IMR-90 (cell line): ENCODE measurements around the gene CEP78. TPM values are rescaled to one million over a fixed set of nuclear protein-coding genes. Genes with fewer than 3 reads are reported as not detected.

Experiments used
- ATAC-seq: fragments of 200-7000 bp; cut with Tn5 transposase; 2 replicates; pipeline ENCODE4 v1.9.1; 2020; ENCODE audit warnings: low read depth, mild to moderate bottlenecking, moderate library complexity
- BruUV-seq: library from RNA; stranded (reverse); fragments of 400-500 nt; replicated peaks from 2 replicates; lab custom pipeline; 2021; lab: Mats Ljungman, UMichigan
- CTCF ChIA-PET: fragments of 300-600 bp; formaldehyde crosslinking; extraction: SDS; loops from one replicate; lab custom pipeline; 2021; ENCODE audit warnings: antibody characterized with exemption; lab: Yijun Ruan, JAX
- POLR2A ChIA-PET: fragments of 300-600 bp; sonication (Branson Sonifier 250); formaldehyde crosslinking; loops from one replicate; lab custom pipeline; 2022; ENCODE audit warnings: antibody characterized with exemption; ENCODE audit not compliant: unreplicated experiment; lab: Charles Lee
- DNase-seq: peaks from one replicate; pipeline ENCODE4 v3.0.0; 2013
- H2AFZ ChIP-seq: replicated peaks from 2 replicates; pipeline ENCODE3; 2013; ENCODE audit warnings: low read length, mild to moderate bottlenecking; ENCODE audit not compliant: poor library complexity
- H2AK5ac ChIP-seq: 2 replicates; pipeline ENCODE4 v1.6.1; 2013; ENCODE audit warnings: low read depth, low read length, inconsistent platforms
- H2AK9ac ChIP-seq: replicated peaks from 2 replicates; pipeline ENCODE3; 2013; ENCODE audit warnings: mild to moderate bottlenecking, low read depth, low read length, moderate library complexity; ENCODE audit not compliant: poor library complexity
- H2BK120ac ChIP-seq: 2 replicates; pipeline ENCODE4 v1.6.1; 2013; ENCODE audit warnings: low read depth, low read length, inconsistent platforms
- H2BK15ac ChIP-seq: 3 replicates; pipeline ENCODE4 v1.6.1; 2013; ENCODE audit warnings: low read depth, low read length, inconsistent platforms
- H2BK20ac ChIP-seq: 2 replicates; pipeline ENCODE4 v1.6.1; 2013; ENCODE audit warnings: low read depth, mild to moderate bottlenecking, inconsistent platforms, low read length, moderate library complexity
- H2BK5ac ChIP-seq: 2 replicates; pipeline ENCODE4 v1.6.1; 2013; ENCODE audit warnings: mild to moderate bottlenecking, low read depth, low read length, inconsistent platforms; ENCODE audit not compliant: poor library complexity, severe bottlenecking
- H3K14ac ChIP-seq: replicated peaks from 2 replicates; pipeline ENCODE4 v1.6.1; 2013; ENCODE audit warnings: low read depth, low read length, inconsistent platforms
- H3K18ac ChIP-seq: 2 replicates; pipeline ENCODE4 v1.6.1; 2013; ENCODE audit warnings: low read depth, low read length, control low read depth
- H3K23ac ChIP-seq: 2 replicates; pipeline ENCODE4 v1.6.1; 2013; ENCODE audit warnings: low read depth, low read length, inconsistent platforms
- H3K27ac ChIP-seq: 2 replicates; pipeline ENCODE4 v1.5.1; 2013; ENCODE audit warnings: mild to moderate bottlenecking, control low read depth, low read length; ENCODE audit not compliant: insufficient read depth
- H3K27me3 ChIP-seq: 2 replicates; pipeline ENCODE4 v1.6.1; 2013; ENCODE audit warnings: low read length; ENCODE audit not compliant: control insufficient read depth, insufficient read depth
- H3K36me3 ChIP-seq: 2 replicates; pipeline ENCODE4 v1.6.1; 2013; ENCODE audit warnings: low read length, mixed read lengths; ENCODE audit not compliant: control insufficient read depth, insufficient read depth
- H3K4ac ChIP-seq: 2 replicates; pipeline ENCODE4 v1.6.1; 2013; ENCODE audit warnings: low read depth, low read length, inconsistent platforms
- H3K4me1 ChIP-seq: 2 replicates; pipeline ENCODE4 v1.6.1; 2013; ENCODE audit warnings: low read length, mixed read lengths; ENCODE audit not compliant: control insufficient read depth, insufficient read depth
- H3K4me2 ChIP-seq: 2 replicates; pipeline ENCODE4 v1.6.1; 2013; ENCODE audit warnings: low read depth, mild to moderate bottlenecking, control low read depth, low read length, moderate library complexity
- H3K4me3 ChIP-seq: 2 replicates; pipeline ENCODE4 v1.5.1; 2013; ENCODE audit warnings: low read depth, mild to moderate bottlenecking, control low read depth, low read length, moderate library complexity; ENCODE audit not compliant: insufficient read depth
- H3K56ac ChIP-seq: 2 replicates; pipeline ENCODE4 v1.6.1; 2013; ENCODE audit warnings: low read length, inconsistent platforms; ENCODE audit not compliant: insufficient read depth; ENCODE audit errors: extremely low read depth
- H3K79me1 ChIP-seq, 2 experiments: 2 replicates each; pipeline ENCODE4 v1.6.1; 2013; ENCODE audit warnings: low read length in 2 of 2, inconsistent platforms in 1 of 2, low read depth in 1 of 2
- H3K9ac ChIP-seq: 2 replicates; pipeline ENCODE4 v1.6.1; 2013; ENCODE audit warnings: low read depth, low read length, control low read depth
- H3K9me1 ChIP-seq: 2 replicates; pipeline ENCODE4 v1.6.1; 2013; ENCODE audit warnings: low read length, inconsistent platforms; ENCODE audit not compliant: insufficient read depth
- H3K9me3 ChIP-seq: 2 replicates; pipeline ENCODE4 v1.6.1; 2013; ENCODE audit warnings: low read length; ENCODE audit not compliant: control insufficient read depth, insufficient read depth
- H4K20me1 ChIP-seq: 2 replicates; pipeline ENCODE4 v1.6.1; 2013; ENCODE audit warnings: low read length, inconsistent platforms; ENCODE audit not compliant: insufficient read depth
- H4K5ac ChIP-seq: 2 replicates; pipeline ENCODE4 v1.6.1; 2013; ENCODE audit warnings: mild to moderate bottlenecking, low read depth, low read length, control low read depth
- H4K8ac ChIP-seq, 2 experiments: 2 replicates each; pipeline ENCODE4 v1.6.1; 2013; ENCODE audit warnings: low read depth in 2 of 2, low read length in 2 of 2, control low read depth in 1 of 2, inconsistent platforms in 1 of 2
- H4K91ac ChIP-seq: 2 replicates; pipeline ENCODE4 v1.6.1; 2013; ENCODE audit warnings: low read depth, low read length, inconsistent platforms; ENCODE audit not compliant: insufficient read depth
- BHLHE40 ChIP-seq: fragments of 150-350 bp; IDR thresholded peaks from 2 replicates; pipeline ENCODE4 v1.6.1; 2016; ENCODE audit warnings: mild to moderate bottlenecking, low read depth, low read length
- CEBPB ChIP-seq: IDR thresholded peaks from 2 replicates; pipeline ENCODE4 v1.6.1; 2012; ENCODE audit warnings: low read depth, low read length, improper control_type of control experiment
- CHD1 ChIP-seq: IDR thresholded peaks from 2 replicates; pipeline ENCODE4 v1.6.1; 2012; ENCODE audit warnings: low read depth, low read length, improper control_type of control experiment
- FOS ChIP-seq: fragments of 150-350 bp; IDR thresholded peaks from 2 replicates; pipeline ENCODE4 v1.6.1; 2016; ENCODE audit warnings: low read depth, low read length
- MAFK ChIP-seq: IDR thresholded peaks from 2 replicates; pipeline ENCODE4 v1.6.1; 2012; ENCODE audit warnings: low read depth, low read length, improper control_type of control experiment
- MAZ ChIP-seq: IDR thresholded peaks from 2 replicates; pipeline ENCODE4 v1.6.1; 2012; ENCODE audit warnings: low read depth, mild to moderate bottlenecking, low read length, improper control_type of control experiment, moderate library complexity, borderline replicate concordance
- NFE2L2 ChIP-seq: fragments of 150-350 bp; IDR thresholded peaks from 2 replicates; pipeline ENCODE4 v1.6.1; 2016; ENCODE audit warnings: low read depth, mild to moderate bottlenecking, low read length
- POLR2A ChIP-seq: IDR thresholded peaks from 2 replicates; pipeline ENCODE4 v1.6.1; 2012; ENCODE audit warnings: mild to moderate bottlenecking, low read depth, low read length
- RAD21 ChIP-seq: IDR thresholded peaks from 2 replicates; pipeline ENCODE4 v1.6.1; 2012; ENCODE audit warnings: low read length, improper control_type of control experiment
- RCOR1 ChIP-seq: IDR thresholded peaks from 2 replicates; pipeline ENCODE4 v1.6.1; 2012; ENCODE audit warnings: mild to moderate bottlenecking, low read length, improper control_type of control experiment; ENCODE audit not compliant: insufficient replicate concordance
- SMC3 ChIP-seq: fragments of 150-350 bp; IDR thresholded peaks from 2 replicates; pipeline ENCODE4 v1.6.1; 2016; ENCODE audit warnings: low read depth, mild to moderate bottlenecking, antibody characterized with exemption, low read length, moderate library complexity
- WGBS, 2 experiments: methylation state at CpG; one replicate each; pipeline versions ENCODE4 v1.1.5 to v1.1.7; 2013; ENCODE audit warnings: missing lambda C conversion rate in 2 of 2; ENCODE audit not compliant: insufficient read length in 1 of 2; ENCODE audit errors: extremely low coverage in 2 of 2; 5-methylcytosine and 5-hydroxymethylcytosine counted together
- dilution Hi-C: fragments of 300-500 bp; cut with HindIII; formaldehyde crosslinking; loops from one replicate; pipeline ENCODE4 v1.14.3; 2018; ENCODE audit warnings: low sequenced_read_pairs; ENCODE audit not compliant: unreplicated experiment
- in situ Hi-C: fragments of 300-500 bp; cut with MboI; formaldehyde crosslinking; loops from 3 replicates; pipeline ENCODE4 v1.14.3; 2019; ENCODE audit warnings: low sequenced_read_pairs, inconsistent platforms, mixed read lengths
- intact Hi-C: fragments of 100-400 bp; cut with micrococcal nuclease; formaldehyde crosslinking; loops from 2 replicates; pipeline ENCODE4 v1.10.0; 2022
- polyA plus RNA-seq, 3 experiments: library from polyadenylated mRNA; depleted of rRNA; stranded (reverse); fragments of >200 nt; gene quantifications; 2 replicates each; pipeline ENCODE4 v1.2.3, GENCODE V29; 2012; ENCODE audit warnings: low replicate concordance in 1 of 3
- total RNA-seq: library from RNA; depleted of rRNA; stranded (reverse); fragments of >200 nt; gene quantifications from 2 replicates; pipeline ENCODE4 v1.2.3, GENCODE V29; 2012
- TF ChIP-seq, protein P1 (sequence below): conservative IDR thresholded peaks from 2 replicates; pipeline ENCODE4 v1.5.1; 2012; ENCODE audit warnings: mild to moderate bottlenecking, low read depth, low read length, improper control_type of control experiment
- TF ChIP-seq, protein P2 (sequence below): fragments of 150-350 bp; IDR thresholded peaks from 2 replicates; pipeline ENCODE4 v1.6.1; 2016; ENCODE audit warnings: low read depth, mild to moderate bottlenecking, low read length, moderate library complexity, borderline replicate concordance
- TF ChIP-seq, protein P3 (sequence below): fragments of 150-350 bp; IDR thresholded peaks from 2 replicates; pipeline ENCODE4 v1.6.1; 2017; ENCODE audit warnings: mild to moderate bottlenecking, antibody characterized with exemption, low read length, low read depth

CEP78 gene
- total and polyA plus RNA-seq, 2 of the 4 experiments (the other 2 are of a cell fraction): 9.2 to 18.3 TPM

DNA sequence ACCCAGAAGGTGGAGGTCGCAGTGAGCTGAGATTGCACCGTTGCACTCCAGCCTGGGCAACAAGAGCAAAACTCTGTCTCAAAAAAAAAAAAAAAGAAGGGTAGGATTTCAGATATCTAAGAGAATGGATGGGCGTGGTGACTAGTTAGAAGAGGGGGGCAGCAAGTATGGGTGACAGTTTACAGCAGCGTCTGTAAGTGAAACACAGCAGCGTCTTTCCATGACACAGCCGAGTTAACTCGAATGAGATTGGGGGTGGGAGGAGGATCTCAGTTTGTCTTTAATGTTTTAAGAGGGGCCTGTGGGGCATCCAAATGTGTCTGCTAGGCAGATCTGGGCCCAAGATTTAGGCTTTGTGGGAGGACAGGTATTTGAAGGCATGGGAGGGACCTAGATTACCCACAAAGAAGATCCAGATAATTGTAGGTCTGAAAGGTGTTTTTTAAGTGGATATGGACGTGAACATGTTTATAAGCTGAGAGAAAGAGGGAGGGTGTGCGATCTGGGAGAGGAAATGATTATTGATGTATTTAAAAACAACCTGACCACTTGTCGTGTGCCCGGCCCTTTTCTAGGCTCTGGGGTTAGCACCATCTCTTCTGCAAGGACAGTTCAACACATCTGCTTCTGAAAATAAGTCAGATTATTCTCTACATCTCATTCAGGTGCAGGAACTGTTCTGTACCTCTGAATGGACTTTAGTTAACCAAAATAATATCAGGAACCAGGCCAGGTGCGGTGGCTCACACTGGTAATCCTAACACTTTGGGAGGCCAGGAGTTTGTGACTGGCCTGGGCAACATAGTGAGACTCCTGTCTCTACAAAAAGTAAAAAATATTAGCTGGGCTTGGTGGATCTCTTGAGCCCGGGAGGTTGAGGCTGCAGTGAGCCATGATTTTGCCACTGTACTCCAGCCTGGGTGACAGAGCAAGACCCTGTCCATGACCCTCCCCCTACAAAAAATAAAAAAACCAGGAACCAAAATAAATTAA is 2.5 kb downstream of the CEP78 start:
- Histone ChIP-seq H3K4ac (no peak overlapping the region), H2BK5ac (no peak overlapping the region), H4K5ac (no peak overlapping the region), H2BK15ac (no peak overlapping the region), H4K20me1 (no peaks in the 10 kb centered on the region), H3K9ac (no peak overlapping the region), H3K4me3 (no peak overlapping the region), H2AFZ (no peak overlapping the region), H3K14ac (no peak overlapping the region), H3K27me3 (no peaks in the 10 kb centered on the region), H2AK9ac (peak overlapping the region; percentile 56), H3K56ac (no peak overlapping the region), H3K9me3 (no peaks in the 10 kb centered on the region), H2AK5ac (no peak overlapping the region), H3K23ac (no peak overlapping the region), H2BK20ac (no peak overlapping the region), H3K27ac (no peak overlapping the region), H4K91ac (no peak overlapping the region), H3K9me1 (no peaks in the 10 kb centered on the region), H3K36me3 (peaks cover 2% of the 10 kb centered on the region; the same call in 1 of the 2 replicates), H3K4me1 (peaks cover 5% of the 10 kb centered on the region; the same call in 1 of the 2 replicates), H3K18ac (no peak overlapping the region), H3K79me1 (peaks cover 6 to 16% of the 10 kb centered on the region in 2 experiments; a peak in 2 of 4 replicates), H4K8ac (no peak overlapping the region), H2BK120ac (no peak overlapping the region), H3K4me2 (no peak overlapping the region; the same call in 1 of the 2 replicates)
- dilution Hi-C loops (no loop called here), intact Hi-C loops (loop anchor here (10.0 kb wide), 3 partner anchors 94 to 784 kb away; no protein-coding TSS in a partner anchor), in situ Hi-C loops (no loop called here)
- ATAC-seq: no peak
- CTCF ChIA-PET: no interaction called here
- POLR2A ChIA-PET: no interaction called here
- no peak for DNase-seq
- BruUV-seq: no TSS peak
- WGBS, 2 experiments: 100% methylated on average over 1 of the region's 13 CpGs; no CpG with 5 or more reads in 1 of the 2 experiments
- TF ChIP-seq MAFK (no peak), POLR2A (no peak), CEBPB (no peak), CHD1 (no peak), SMC3 (no peak), BHLHE40 (no peak), FOS (no peak), MAZ (no peak), RAD21 (no peak), NFE2L2 (no peak), RCOR1 (no peak)
- TF ChIP-seq, protein P1, sequence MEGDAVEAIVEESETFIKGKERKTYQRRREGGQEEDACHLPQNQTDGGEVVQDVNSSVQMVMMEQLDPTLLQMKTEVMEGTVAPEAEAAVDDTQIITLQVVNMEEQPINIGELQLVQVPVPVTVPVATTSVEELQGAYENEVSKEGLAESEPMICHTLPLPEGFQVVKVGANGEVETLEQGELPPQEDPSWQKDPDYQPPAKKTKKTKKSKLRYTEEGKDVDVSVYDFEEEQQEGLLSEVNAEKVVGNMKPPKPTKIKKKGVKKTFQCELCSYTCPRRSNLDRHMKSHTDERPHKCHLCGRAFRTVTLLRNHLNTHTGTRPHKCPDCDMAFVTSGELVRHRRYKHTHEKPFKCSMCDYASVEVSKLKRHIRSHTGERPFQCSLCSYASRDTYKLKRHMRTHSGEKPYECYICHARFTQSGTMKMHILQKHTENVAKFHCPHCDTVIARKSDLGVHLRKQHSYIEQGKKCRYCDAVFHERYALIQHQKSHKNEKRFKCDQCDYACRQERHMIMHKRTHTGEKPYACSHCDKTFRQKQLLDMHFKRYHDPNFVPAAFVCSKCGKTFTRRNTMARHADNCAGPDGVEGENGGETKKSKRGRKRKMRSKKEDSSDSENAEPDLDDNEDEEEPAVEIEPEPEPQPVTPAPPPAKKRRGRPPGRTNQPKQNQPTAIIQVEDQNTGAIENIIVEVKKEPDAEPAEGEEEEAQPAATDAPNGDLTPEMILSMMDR: no peak
- TF ChIP-seq, protein P2, sequence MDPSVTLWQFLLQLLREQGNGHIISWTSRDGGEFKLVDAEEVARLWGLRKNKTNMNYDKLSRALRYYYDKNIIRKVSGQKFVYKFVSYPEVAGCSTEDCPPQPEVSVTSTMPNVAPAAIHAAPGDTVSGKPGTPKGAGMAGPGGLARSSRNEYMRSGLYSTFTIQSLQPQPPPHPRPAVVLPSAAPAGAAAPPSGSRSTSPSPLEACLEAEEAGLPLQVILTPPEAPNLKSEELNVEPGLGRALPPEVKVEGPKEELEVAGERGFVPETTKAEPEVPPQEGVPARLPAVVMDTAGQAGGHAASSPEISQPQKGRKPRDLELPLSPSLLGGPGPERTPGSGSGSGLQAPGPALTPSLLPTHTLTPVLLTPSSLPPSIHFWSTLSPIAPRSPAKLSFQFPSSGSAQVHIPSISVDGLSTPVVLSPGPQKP: no peak
- TF ChIP-seq, protein P3, sequence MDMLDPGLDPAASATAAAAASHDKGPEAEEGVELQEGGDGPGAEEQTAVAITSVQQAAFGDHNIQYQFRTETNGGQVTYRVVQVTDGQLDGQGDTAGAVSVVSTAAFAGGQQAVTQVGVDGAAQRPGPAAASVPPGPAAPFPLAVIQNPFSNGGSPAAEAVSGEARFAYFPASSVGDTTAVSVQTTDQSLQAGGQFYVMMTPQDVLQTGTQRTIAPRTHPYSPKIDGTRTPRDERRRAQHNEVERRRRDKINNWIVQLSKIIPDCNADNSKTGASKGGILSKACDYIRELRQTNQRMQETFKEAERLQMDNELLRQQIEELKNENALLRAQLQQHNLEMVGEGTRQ: no peak
